OCI-LY7 (cell line): ENCODE data around the gene RNF128. TPM values are rescaled to one million over a fixed set of nuclear protein-coding genes. Genes with fewer than 3 reads are reported as not detected.
A peak's percentile ranks its signal among the peaks of the same experiment; 100 is the strongest.

ENCODE experiments used
- Bru-seq: library from RNA; stranded (reverse); fragments of 400-500 nt; gene quantifications from one replicate; lab custom pipeline; 2021; lab: Mats Ljungman, UMichigan
- BruChase-seq, 2 experiments: library from RNA; stranded (reverse); fragments of 400-500 nt; gene quantifications; one replicate each; lab custom pipeline; 2021; lab: Mats Ljungman, UMichigan
- BruUV-seq: library from RNA; stranded (reverse); fragments of 400-500 nt; replicated peaks from 2 replicates; lab custom pipeline; 2021; lab: Mats Ljungman, UMichigan
- CTCF ChIA-PET: fragments of 300-600 bp; sonication (Branson Sonifier 250); formaldehyde crosslinking; loops from one replicate; lab custom pipeline; 2022; ENCODE audit warnings: antibody characterized with exemption; ENCODE audit not compliant: unreplicated experiment; lab: Charles Lee
- POLR2A ChIA-PET: fragments of 300-600 bp; sonication (Branson Sonifier 250); formaldehyde crosslinking; loops from one replicate; lab custom pipeline; 2022; ENCODE audit warnings: antibody characterized with exemption; lab: Charles Lee
- DNase-seq: peaks from one replicate; pipeline ENCODE4 v3.0.0-alpha.2; 2015; ENCODE audit warnings: low spot score
- H2AFZ ChIP-seq: fragments of 200-600 bp; sonication (generic), shearing (Covaris generic); 2 replicates; pipeline ENCODE4 v1.6.1; 2014; ENCODE audit warnings: mild to moderate bottlenecking, antibody characterized with exemption, low read length, moderate library complexity
- H3K27ac ChIP-seq: fragments of 200-600 bp; sonication (generic); 2 replicates; pipeline ENCODE4 v1.5.1; 2014; ENCODE audit warnings: mixed run types, low read depth, mild to moderate bottlenecking, moderate library complexity, low read length, inconsistent platforms; ENCODE audit not compliant: poor library complexity, severe bottlenecking
- H3K36me3 ChIP-seq: fragments of 200-600 bp; sonication (generic); 2 replicates; pipeline ENCODE4 v1.6.1; 2014; ENCODE audit warnings: mild to moderate bottlenecking, antibody characterized with exemption, low read length, moderate library complexity, mixed read lengths; ENCODE audit not compliant: insufficient read depth
- H3K4me1 ChIP-seq: fragments of 200-600 bp; sonication (generic); 2 replicates; pipeline ENCODE4 v1.5.1; 2014; ENCODE audit warnings: mild to moderate bottlenecking, low read length; ENCODE audit not compliant: insufficient read depth, poor library complexity, severe bottlenecking
- H3K4me2 ChIP-seq: fragments of 200-600 bp; sonication (generic); 2 replicates; pipeline ENCODE4 v1.6.1; 2014; ENCODE audit warnings: mild to moderate bottlenecking, low read length
- H3K4me3 ChIP-seq: fragments of 200-600 bp; sonication (generic); 2 replicates; pipeline ENCODE4 v1.5.1; 2014; ENCODE audit warnings: mild to moderate bottlenecking, low read depth, low read length; ENCODE audit not compliant: poor library complexity, severe bottlenecking
- H3K79me2 ChIP-seq: fragments of 200-600 bp; sonication (generic); 2 replicates; pipeline ENCODE4 v1.6.1; 2016; ENCODE audit warnings: low read depth, mild to moderate bottlenecking, low read length, moderate library complexity, mixed read lengths; ENCODE audit not compliant: insufficient read depth
- H3K9me2 ChIP-seq: fragments of 200-600 bp; sonication (generic); 2 replicates; pipeline ENCODE4 v1.6.1; 2016; ENCODE audit warnings: mild to moderate bottlenecking, low read length, mixed read lengths; ENCODE audit not compliant: insufficient read depth
- H3K9me3 ChIP-seq: fragments of 200-600 bp; sonication (generic); 2 replicates; pipeline ENCODE4 v1.6.1; 2014; ENCODE audit warnings: mild to moderate bottlenecking, mixed run types, low read length, mixed read lengths
- H4K20me1 ChIP-seq: fragments of 200-600 bp; sonication (generic); 2 replicates; pipeline ENCODE4 v1.6.1; 2014; ENCODE audit warnings: mild to moderate bottlenecking, antibody characterized with exemption, low read length, moderate library complexity, mixed read lengths; ENCODE audit not compliant: insufficient read depth
- EZH2phosphoT487 ChIP-seq: fragments of 200-600 bp; sonication (generic); IDR thresholded peaks from 2 replicates; pipeline ENCODE4 v1.6.1; 2018; ENCODE audit warnings: low read depth, borderline replicate concordance, mild to moderate bottlenecking, mixed run types, antibody characterized with exemption, low read length, moderate library complexity, mixed read lengths
- intact Hi-C: fragments of 100-400 bp; cut with micrococcal nuclease; formaldehyde crosslinking; loops from one replicate; pipeline ENCODE4 v1.10.0; 2022; ENCODE audit not compliant: unreplicated experiment
- long read RNA-seq: library from polyadenylated mRNA; stranded (forward); transcript quantifications from one replicate; pipeline ENCODE4 v2.0.0, GENCODE V29; 2022
- total RNA-seq, 2 experiments: library from RNA; depleted of rRNA in 1 of 2; stranded (reverse); fragments of >200 nt in 1 of 2; shearing (Covaris generic) in 1 of 2; gene quantifications; 2 replicates each; pipeline ENCODE4 v1.2.3, GENCODE V29; 2014 to 2022
- TF ChIP-seq, protein P1 (sequence below): fragments of 200-600 bp; sonication (generic); conservative IDR thresholded peaks from 2 replicates; pipeline ENCODE4 v1.5.1; 2014; ENCODE audit warnings: mild to moderate bottlenecking, antibody characterized with exemption, low read length, moderate library complexity, mixed read lengths

The RNF128 gene, protein sequence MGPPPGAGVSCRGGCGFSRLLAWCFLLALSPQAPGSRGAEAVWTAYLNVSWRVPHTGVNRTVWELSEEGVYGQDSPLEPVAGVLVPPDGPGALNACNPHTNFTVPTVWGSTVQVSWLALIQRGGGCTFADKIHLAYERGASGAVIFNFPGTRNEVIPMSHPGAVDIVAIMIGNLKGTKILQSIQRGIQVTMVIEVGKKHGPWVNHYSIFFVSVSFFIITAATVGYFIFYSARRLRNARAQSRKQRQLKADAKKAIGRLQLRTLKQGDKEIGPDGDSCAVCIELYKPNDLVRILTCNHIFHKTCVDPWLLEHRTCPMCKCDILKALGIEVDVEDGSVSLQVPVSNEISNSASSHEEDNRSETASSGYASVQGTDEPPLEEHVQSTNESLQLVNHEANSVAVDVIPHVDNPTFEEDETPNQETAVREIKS
- total RNA-seq (2014; rRNA removed; shearing (Covaris generic)) (not detected in 2 replicates), total RNA-seq (2022) (not detected in 2 replicates), Bru-seq, nascent RNA (percentile 4 among the genes with signal in this experiment), BruChase-seq, experiment 1, labeled RNA remaining after a 6-hour chase (not detected), BruChase-seq, experiment 2, labeled RNA remaining after a 2-hour chase (percentile 2 among the genes with signal in this experiment)
- long read RNA-seq, result 0 reads

DNA sequence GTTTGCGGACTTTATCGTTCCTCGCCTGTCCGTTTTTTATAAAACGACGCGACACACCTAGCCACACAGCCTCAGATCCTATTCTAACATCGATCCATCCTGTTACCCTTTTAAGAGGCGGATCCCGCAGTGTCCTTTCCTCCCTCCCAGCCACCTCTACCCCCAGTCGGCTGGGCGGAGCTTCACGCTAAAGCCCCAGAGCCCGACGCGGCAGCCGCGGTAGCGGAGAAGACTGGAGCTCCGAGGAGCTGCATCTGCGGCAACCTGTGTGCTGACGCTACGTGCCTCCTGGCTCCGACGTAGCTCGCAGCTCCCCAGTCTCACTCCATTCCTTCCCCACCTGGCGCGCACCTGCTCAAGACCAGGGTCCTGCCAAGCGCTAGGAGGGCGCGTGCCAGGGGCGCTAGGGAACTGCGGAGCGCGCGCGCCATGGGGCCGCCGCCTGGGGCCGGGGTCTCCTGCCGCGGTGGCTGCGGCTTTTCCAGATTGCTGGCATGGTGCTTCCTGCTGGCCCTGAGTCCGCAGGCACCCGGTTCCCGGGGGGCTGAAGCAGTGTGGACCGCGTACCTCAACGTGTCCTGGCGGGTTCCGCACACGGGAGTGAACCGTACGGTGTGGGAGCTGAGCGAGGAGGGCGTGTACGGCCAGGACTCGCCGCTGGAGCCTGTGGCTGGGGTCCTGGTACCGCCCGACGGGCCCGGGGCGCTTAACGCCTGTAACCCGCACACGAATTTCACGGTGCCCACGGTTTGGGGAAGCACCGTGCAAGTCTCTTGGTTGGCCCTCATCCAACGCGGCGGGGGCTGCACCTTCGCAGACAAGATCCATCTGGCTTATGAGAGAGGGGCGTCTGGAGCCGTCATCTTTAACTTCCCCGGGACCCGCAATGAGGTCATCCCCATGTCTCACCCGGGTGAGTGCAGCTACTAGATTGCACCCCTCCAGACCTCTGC lies at the start of gene RNF128:
TSS of gene RNF128 (plus strand) at position 217 of the 953 bp plus-strand sequence. CDS start at position 430, 213 bp downstream.
- H3K4me3 ChIP-seq, result no peak within 1 kb of the TSS
- DNase-seq, result no peak

GRCh38 chrX:106680716-106681115 lies 45.8 kb upstream of the RNF128 start:
- Histone ChIP-seq H3K9me2 (no peaks in the 10 kb centered on the region), H3K4me2 (no peak overlapping the region), H3K4me1 (no peaks in the 10 kb centered on the region), H3K36me3 (no peaks in the 10 kb centered on the region), H2AFZ (no peak overlapping the region), H4K20me1 (no peaks in the 10 kb centered on the region), H3K9me3 (no peaks in the 10 kb centered on the region), H3K4me3 (no peak overlapping the region), H3K27ac (no peak overlapping the region), H3K79me2 (no peaks in the 10 kb centered on the region)
- TF ChIP-seq, protein P1, sequence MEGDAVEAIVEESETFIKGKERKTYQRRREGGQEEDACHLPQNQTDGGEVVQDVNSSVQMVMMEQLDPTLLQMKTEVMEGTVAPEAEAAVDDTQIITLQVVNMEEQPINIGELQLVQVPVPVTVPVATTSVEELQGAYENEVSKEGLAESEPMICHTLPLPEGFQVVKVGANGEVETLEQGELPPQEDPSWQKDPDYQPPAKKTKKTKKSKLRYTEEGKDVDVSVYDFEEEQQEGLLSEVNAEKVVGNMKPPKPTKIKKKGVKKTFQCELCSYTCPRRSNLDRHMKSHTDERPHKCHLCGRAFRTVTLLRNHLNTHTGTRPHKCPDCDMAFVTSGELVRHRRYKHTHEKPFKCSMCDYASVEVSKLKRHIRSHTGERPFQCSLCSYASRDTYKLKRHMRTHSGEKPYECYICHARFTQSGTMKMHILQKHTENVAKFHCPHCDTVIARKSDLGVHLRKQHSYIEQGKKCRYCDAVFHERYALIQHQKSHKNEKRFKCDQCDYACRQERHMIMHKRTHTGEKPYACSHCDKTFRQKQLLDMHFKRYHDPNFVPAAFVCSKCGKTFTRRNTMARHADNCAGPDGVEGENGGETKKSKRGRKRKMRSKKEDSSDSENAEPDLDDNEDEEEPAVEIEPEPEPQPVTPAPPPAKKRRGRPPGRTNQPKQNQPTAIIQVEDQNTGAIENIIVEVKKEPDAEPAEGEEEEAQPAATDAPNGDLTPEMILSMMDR, result no peak
- TF ChIP-seq EZH2phosphoT487, result no peak
- BruUV-seq, result no TSS peak
- CTCF ChIA-PET, result no interaction called here
- intact Hi-C loops, result no loop called here
- DNase-seq, result no peak
- POLR2A ChIA-PET, result interaction anchor here (0.7 to 1.3 kb wide), 2 partner anchors 9 to 980 kb away, joined by 3 read pairs; no protein-coding TSS in a partner anchor

More for the DNA sequence above, at the start of gene RNF128:
- no peaks in the 10 kb centered on the region for H3K9me3 ChIP-seq
- no peaks in the 10 kb centered on the region for H3K4me1 ChIP-seq
- POLR2A ChIA-PET, result no interaction called here
- no peaks in the 10 kb centered on the region for H3K79me2 ChIP-seq
- no peak within 1 kb of the TSS for H3K27ac ChIP-seq
- no peak within 1 kb of the TSS for H3K4me2 ChIP-seq
- no peaks in the 10 kb centered on the region for H3K9me2 ChIP-seq
- BruUV-seq, result no TSS peak
- no peaks in the 10 kb centered on the region for H3K36me3 ChIP-seq
- TF ChIP-seq EZH2phosphoT487, result no peak
- TF ChIP-seq, protein P1, result no peak
- no peaks in the 10 kb centered on the region for H4K20me1 ChIP-seq
- intact Hi-C loops, result no loop called here
- CTCF ChIA-PET, result no interaction called here
- no peak within 1 kb of the TSS for H2AFZ ChIP-seq
